Sigmoid colon (tissue), 3 donors: ENCODE results near the gene ZSCAN21.

Experiments used
- CTCF ChIP-seq, 4 experiments: fragments of 450-650 bp in 3 of 4; fragments of 200-600 bp in 1 of 4; IDR thresholded peaks; one replicate each; pipeline ENCODE4 v1.5.1; 2016 to 2019; ENCODE audit warnings: antibody characterized with exemption in 4 of 4, mild to moderate bottlenecking in 3 of 4, moderate library complexity in 2 of 4
- POLR2A ChIP-seq, 2 donors: fragments of 450-650 bp; IDR thresholded peaks; one replicate each; pipeline ENCODE4 v1.6.1; 2016; ENCODE audit warnings: antibody characterized with exemption in 2 of 2, mild to moderate bottlenecking in 2 of 2, moderate library complexity in 2 of 2

- TF ChIP-seq CTCF (IDR thresholded peaks at IDR 0.05) (no peak), POLR2A (IDR thresholded peaks at IDR 0.05) (no peak)
Measured at GRCh38 chr7:100079024-100079560, 29.5 kb downstream of the ZSCAN21 start.
